Pancreas (tissue), 10 donors: ENCODE measurements around the gene FAF2. TPM values are rescaled to one million over a fixed set of nuclear protein-coding genes. Genes with fewer than 3 reads are reported as not detected.

ENCODE experiments used
- ATAC-seq, 4 donors: fragments of 200-7000 bp; cut with Tn5 transposase; one replicate each; pipeline versions ENCODE4 v1.8.0 to v1.9.1; 2020; ENCODE audit warnings: mild to moderate bottlenecking in 4 of 4, moderate library complexity in 4 of 4
- DNase-seq, 6 donors: peaks; one replicate each; pipeline ENCODE4 v3.0.0-alpha.2; 2020
- FAIRE-seq: peaks from 2 replicates; lab custom pipeline; 2012; peaks lifted over from hg19 to GRCh38; lab: Jason Lieb, UNC
- H3K27ac ChIP-seq, 4 donors: fragments of 200-600 bp; sonication (generic); 1 replicate in 3 of 4; 2 replicates in 1 of 4; pipeline versions ENCODE4 v1.5.0 to v1.8.0; 2020
- H3K27me3 ChIP-seq, 4 donors: fragments of 200-600 bp; one replicate each; pipeline ENCODE4 v1.8.0; 2021
- H3K36me3 ChIP-seq, 3 donors: fragments of 200-600 bp; sonication (generic) in 1 of 3; one replicate each; pipeline versions ENCODE4 v1.5.0 to v1.8.0; 2020 to 2021
- H3K4me1 ChIP-seq, 3 donors: fragments of 200-600 bp; one replicate each; pipeline ENCODE4 v1.8.0; 2021
- H3K4me3 ChIP-seq, 4 donors: fragments of 200-600 bp; sonication (generic) in 2 of 4; one replicate each; pipeline versions ENCODE4 v1.5.0 to v1.8.0; 2020 to 2021
- H3K9me3 ChIP-seq, 4 donors: fragments of 200-600 bp; one replicate each; pipeline ENCODE4 v1.8.0; 2021
- CTCF ChIP-seq, 4 donors: fragments of 200-600 bp; sonication (generic) in 3 of 4; IDR thresholded peaks; one replicate each; pipeline versions ENCODE4 v1.5.0 to v1.8.0; 2021; ENCODE audit warnings: antibody characterized with exemption in 4 of 4
- WGBS, 2 donors: extraction: QIAGEN DNeasy Blood & Tissue Kit; methylation state at CpG; one replicate each; pipeline ENCODE4 v1.1.7; 2013; 5-methylcytosine and 5-hydroxymethylcytosine counted together
- intact Hi-C, 3 donors: fragments of 100-400 bp; cut with DNase I; formaldehyde crosslinking; loops; one replicate each; pipeline versions ENCODE4 v1.11.1 to v1.14.2; 2022
- polyA plus RNA-seq, 2 donors: library from polyadenylated mRNA; stranded (reverse); fragments of 200-250 nt; gene quantifications; one replicate each; pipeline ENCODE4 v1.2.3, GENCODE V29; 2013
- total RNA-seq, 6 donors: library from RNA; stranded (reverse); fragmentation: NEBNext Ultra II Directional in 4 of 6; extraction: Animal tissue kit (Norgen Biotek cat#: 25700) in 4 of 6; gene quantifications; one replicate each; pipeline versions ENCODE4 v1.2.1 to v1.2.4, GENCODE V29; 2021 to 2023
- donor health status: healthy with polysubstance abuse.
- donor health status: DM: no; HTN: no; CAD: no; lungs with moderate emphysema.
- donor health status: DM: no; HTN: no; CAD: no.
- donor health status: control.
- donor health status: control.
- donor health status: Bipolar disorder and iron deficiency.
- donor health status: DM: yes; HTN: yes; CAD: no.
- donor health status: DM: no; HTN: no; CAD: no.
- donor health status: DM: no; HTN: no; CAD: no.
- donor health status: DM: yes; HTN: yes; CAD: no.

Gene FAF2
- total and polyA plus RNA-seq, 8 donors, result 6.8 to 18.0 (median 15.1) TPM

DNA sequence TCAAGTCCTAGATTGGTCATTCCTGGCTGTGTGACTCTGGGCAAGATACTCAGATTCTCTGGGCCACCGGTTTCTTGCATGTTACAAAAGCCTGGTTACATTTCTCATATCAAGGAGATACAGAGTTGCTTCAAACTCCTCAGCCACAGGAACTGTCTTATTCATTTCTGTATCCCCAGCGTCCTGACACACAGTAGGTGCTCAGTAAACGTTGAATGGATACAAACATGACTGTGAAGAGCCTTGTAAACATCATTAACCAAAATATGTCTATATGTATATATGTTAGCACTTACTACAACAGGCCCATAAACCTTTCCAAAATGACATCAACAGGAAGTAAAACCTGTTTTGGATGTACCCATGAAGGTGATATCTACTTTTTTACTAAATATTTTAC lies 33.5 kb upstream of the FAF2 start:
- DNase-seq (no peak), ATAC-seq (no peak), FAIRE-seq (no peak)
- TF ChIP-seq CTCF (IDR thresholded peaks at IDR 0.05), result no peak
- H3K4me3 ChIP-seq, result no peak overlapping the region
- peaks cover 0 to 15% (median 0%) of the 10 kb centered on the region in 3 donors for H3K4me1 ChIP-seq
- WGBS, 2 donors, result 43 to 45% methylated on average over 3 of the region's 3 CpGs
- no peaks in the 10 kb centered on the region for H3K9me3 ChIP-seq
- intact Hi-C loops, result loop anchor here in 1 of 3 donors (10.0 kb wide), 1 partner anchor 160 kb away; no protein-coding TSS in a partner anchor
- H3K36me3 ChIP-seq, result no peaks in the 10 kb centered on the region
- no peaks in the 10 kb centered on the region for H3K27me3 ChIP-seq
- no peak overlapping the region for H3K27ac ChIP-seq

GRCh38 chr5:176415240-176415951 lies 32.8 kb upstream of the FAF2 start:
- no peaks in the 10 kb centered on the region for H3K27me3 ChIP-seq
- peak overlapping the region; percentile 64 to 100 (median 85) for H3K4me3 ChIP-seq
- peak in 2 of 6 donors; percentile 21 to 30 for DNase-seq
- TF ChIP-seq CTCF (IDR thresholded peaks at IDR 0.05), result no peak
- H3K27ac ChIP-seq, result peak overlapping the region; percentile 79 to 90 (median 83)
- no peak for FAIRE-seq
- peak in 2 of 4 donors; percentile 1 to 4 for ATAC-seq
- no peaks in the 10 kb centered on the region for H3K9me3 ChIP-seq
- peaks cover 0 to 15% (median 0%) of the 10 kb centered on the region in 3 donors for H3K4me1 ChIP-seq
- intact Hi-C loops, result loop anchor here in 1 of 3 donors (10.0 kb wide), 1 partner anchor 159 kb away; no protein-coding TSS in a partner anchor
- no peaks in the 10 kb centered on the region for H3K36me3 ChIP-seq
- WGBS, 2 donors, result 41 to 47% methylated on average over 13 of the region's 13 CpGs

DNA sequence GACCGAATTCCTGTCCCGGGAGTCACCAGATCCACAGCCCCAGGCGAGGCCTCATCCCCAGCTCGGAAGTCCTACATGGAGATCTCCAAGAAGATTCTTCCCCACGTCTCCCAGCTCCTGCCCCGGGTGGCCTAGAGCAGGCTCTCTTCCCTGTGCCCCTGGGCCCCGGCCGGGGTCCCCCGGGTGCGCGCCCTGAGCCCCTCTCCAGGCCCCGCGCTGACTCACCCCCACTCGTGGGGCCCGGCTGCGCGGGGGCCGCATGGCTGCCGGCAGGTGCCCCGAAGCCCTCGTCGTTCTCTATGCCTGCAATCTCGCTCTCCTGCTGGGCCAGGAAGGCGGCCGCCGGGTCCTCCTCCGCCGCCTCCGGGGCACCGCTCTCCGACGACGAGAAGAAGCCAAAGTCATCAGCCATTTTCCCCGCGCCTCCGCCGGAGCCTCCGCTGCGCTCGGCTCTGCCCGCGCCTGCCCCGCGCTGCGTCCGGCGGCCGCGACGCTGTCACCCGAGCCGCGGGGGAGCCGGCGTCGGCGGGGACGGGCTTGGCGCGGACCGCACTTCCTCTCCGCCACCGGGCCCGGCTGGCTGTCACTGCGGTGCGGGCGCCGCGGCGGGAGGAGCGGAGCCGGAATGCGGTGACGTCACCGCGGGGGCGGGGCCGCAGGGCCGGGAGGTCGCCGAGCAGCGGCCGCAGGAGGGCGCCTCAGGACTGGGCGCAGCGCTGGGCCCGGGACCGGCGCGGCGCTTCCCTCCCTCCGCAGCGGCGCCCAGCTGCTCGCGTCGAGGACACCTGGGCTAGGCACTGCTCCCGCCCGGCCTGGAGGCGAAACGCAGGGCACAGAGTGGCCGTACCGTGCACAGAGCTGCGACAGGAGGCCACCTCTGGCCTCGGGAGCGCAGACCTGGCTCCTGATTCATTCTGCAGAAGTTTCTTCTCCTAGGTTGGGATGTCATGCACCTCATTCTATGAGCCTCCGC lies 31.9 kb upstream of the FAF2 start, which contains the start of gene CLTB:
CLTB (minus strand) TSS at position 588 of the 973 bp plus-strand sequence; CDS start at position 412, 176 bp downstream.
- no peaks in the 10 kb centered on the region for H3K36me3 ChIP-seq
- intact Hi-C loops, result loop anchor here in 1 of 3 donors (10.0 kb wide), 1 partner anchor 159 kb away; no protein-coding TSS in a partner anchor
- peak within 1 kb of the TSS; percentile 79 to 90 (median 83) for H3K27ac ChIP-seq
- WGBS, 2 donors, result 1% methylated on average over 76 to 107 of the region's 107 CpGs
- ATAC-seq, result peak; percentile 97
- no peaks in the 10 kb centered on the region for H3K9me3 ChIP-seq
- TF ChIP-seq CTCF (IDR thresholded peaks at IDR 0.05), result peak; percentile 47 to 59 (median 56)
- DNase-seq, result peak; percentile 88 to 99 (median 96)
- FAIRE-seq, result no peak
- H3K27me3 ChIP-seq, result no peaks in the 10 kb centered on the region
- peak within 1 kb of the TSS; percentile 64 to 100 (median 85) for H3K4me3 ChIP-seq
- H3K4me1 ChIP-seq, result peaks cover 0 to 15% (median 0%) of the 10 kb centered on the region in 3 donors

- intact Hi-C loops, result loop anchor here in 1 of 3 donors (10.0 kb wide), 1 partner anchor 158 kb away; no protein-coding TSS in a partner anchor
These were observed 31.2 kb upstream of the FAF2 start for GRCh38 chr5:176416965-176417364.

More at GRCh38 chr5:176416965-176417364, 31.2 kb upstream of the FAF2 start:
- Histone ChIP-seq H3K36me3 (no peaks in the 10 kb centered on the region), H3K4me3 (peak overlapping the region in 2 of 4 donors; percentile 98 to 100), H3K9me3 (no peaks in the 10 kb centered on the region), H3K27me3 (no peaks in the 10 kb centered on the region), H3K4me1 (peaks cover 0 to 15% (median 0%) of the 10 kb centered on the region in 3 donors), H3K27ac (peak overlapping the region; percentile 3 to 57 (median 43))
- no peak for DNase-seq
- no peak for ATAC-seq
- FAIRE-seq, result no peak
- 86 to 89% methylated on average over 11 of the region's 11 CpGs for WGBS, 2 donors
- no peak for TF ChIP-seq CTCF (IDR thresholded peaks at IDR 0.05)
